HG02642 (cell line): ENCODE data around the gene IGLL1.
"Not testable (repeated sequence)": the region's sequence is repeated elsewhere in the genome, so short reads cannot be mapped to it uniquely, and the experiment has no call there.

ENCODE experiments used
- ATAC-seq: cut with Tn5 transposase; IDR thresholded peaks from one replicate; pipeline ENCODE4 v1.9.1; 2021; ENCODE audit warnings: mild to moderate bottlenecking; ENCODE audit not compliant: unreplicated experiment, poor library complexity

Gene IGLL1

GRCh38 chr22:23543506-23544000 is 36.5 kb downstream of the IGLL1 start:
- not testable (repeated sequence) for ATAC-seq

- ATAC-seq: no peak
These were observed 37.2 kb downstream of the IGLL1 start for GRCh38 chr22:23542933-23543332.

GRCh38 chr22:23542391-23542790 is 37.7 kb downstream of the IGLL1 start:
- not testable (repeated sequence) for ATAC-seq

GRCh38 chr22:23541849-23542281 is 38.2 kb downstream of the IGLL1 start:
- ATAC-seq: not testable (repeated sequence)

GRCh38 chr22:23540837-23541236 is 39.3 kb downstream of the IGLL1 start:
- not testable (repeated sequence) for ATAC-seq

- ATAC-seq: not testable (repeated sequence)
These were observed 40.3 kb downstream of the IGLL1 start for GRCh38 chr22:23539839-23540198.

- ATAC-seq: no peak
These were observed 40.8 kb downstream of the IGLL1 start for GRCh38 chr22:23539135-23539838.

GRCh38 chr22:23538696-23539030 is 41.4 kb downstream of the IGLL1 start:
- ATAC-seq: not testable (repeated sequence)

GRCh38 chr22:23537830-23538695 is 42.0 kb downstream of the IGLL1 start:
- not testable (repeated sequence) for ATAC-seq

GRCh38 chr22:23537416-23537815 is 42.7 kb downstream of the IGLL1 start:
- no peak for ATAC-seq

GRCh38 chr22:23536821-23537345 is 43.2 kb downstream of the IGLL1 start:
- ATAC-seq: no peak

- not testable (repeated sequence) for ATAC-seq
These were observed 44.1 kb downstream of the IGLL1 start for GRCh38 chr22:23535790-23536661.

- ATAC-seq: no peak
These were observed 45.0 kb downstream of the IGLL1 start for GRCh38 chr22:23534851-23535717.

- no peak for ATAC-seq
These were observed 45.8 kb downstream of the IGLL1 start for GRCh38 chr22:23534201-23534850.

- no peak for ATAC-seq
These were observed 46.3 kb downstream of the IGLL1 start for GRCh38 chr22:23533771-23534191.

- ATAC-seq: no peak
These were observed 46.7 kb downstream of the IGLL1 start for GRCh38 chr22:23533328-23533762.

- ATAC-seq: no peak
These were observed 47.4 kb downstream of the IGLL1 start for GRCh38 chr22:23532731-23533130.

GRCh38 chr22:23531966-23532705 is 48.0 kb downstream of the IGLL1 start:
- no peak for ATAC-seq
